ENCODE data around the gene PROB1. TPM values are rescaled to one million over a fixed set of nuclear protein-coding genes. Genes with fewer than 3 reads are reported as not detected.

The PROB1 gene
- total and polyA plus RNA-seq, 2 of the 13 experiments (the other 11 are each of a cell fraction or from before 2014, with no cell fraction given), result 0.69 to 1.1 TPM

DNA sequence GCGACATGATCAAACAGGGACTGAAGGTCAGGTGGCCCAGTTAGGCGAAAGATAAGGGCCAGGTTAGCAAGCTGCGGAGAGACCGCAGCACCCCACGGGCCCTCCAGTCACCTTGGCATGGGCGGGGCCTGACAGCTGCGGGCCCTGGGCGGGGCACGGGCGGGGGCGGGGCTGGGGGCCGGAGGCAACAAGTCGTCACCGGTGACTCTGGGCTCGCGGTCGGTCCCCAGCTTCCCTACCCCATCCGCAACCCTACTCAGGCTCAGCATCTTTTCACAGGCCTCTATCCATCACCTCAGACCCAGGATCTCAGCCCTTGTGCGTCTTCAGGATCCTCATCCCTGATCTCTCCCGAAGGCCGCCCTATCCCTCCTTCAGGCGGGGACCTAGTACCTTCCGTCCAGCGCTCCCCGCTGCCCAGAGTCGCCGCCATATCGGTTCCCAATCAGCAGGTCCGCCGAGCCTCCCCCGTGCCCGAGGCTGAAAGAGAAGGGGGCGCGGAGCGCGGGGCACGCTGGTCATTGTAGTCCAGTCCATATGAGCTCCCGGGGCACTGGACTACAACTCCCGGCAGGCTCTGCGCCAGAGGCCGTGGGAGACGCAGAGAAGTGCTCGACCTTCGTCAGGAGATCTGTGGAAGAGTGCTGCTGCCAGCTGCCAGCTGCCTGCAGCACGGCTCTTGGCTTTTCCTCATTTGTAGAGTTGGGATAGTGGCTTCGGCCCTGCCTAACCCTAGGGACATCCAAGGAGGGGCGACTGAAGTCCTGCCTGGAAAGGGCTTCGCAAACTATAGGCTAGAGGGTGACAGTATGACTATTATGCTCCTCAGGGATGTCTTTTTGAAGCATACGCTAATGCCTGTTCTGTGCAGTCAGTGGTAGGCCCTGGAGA, 44.4 kb upstream of the PROB1 start, which contains the start of gene DNAJC18 (continued):
- TF ChIP-seq ZSCAN20 (CRISPR knock-in tag; IDR thresholded peaks at IDR 0.05; ENCODE audit: borderline replicate concordance), result no peak
- no peak for TF ChIP-seq AGO2 (optimal IDR thresholded peaks at IDR 0.05; ENCODE audit: low read depth, low read length)
- TF ChIP-seq STAG1 (CRISPR knock-in tag; IDR thresholded peaks at IDR 0.05), result no peak
- TF ChIP-seq, protein P1, sequence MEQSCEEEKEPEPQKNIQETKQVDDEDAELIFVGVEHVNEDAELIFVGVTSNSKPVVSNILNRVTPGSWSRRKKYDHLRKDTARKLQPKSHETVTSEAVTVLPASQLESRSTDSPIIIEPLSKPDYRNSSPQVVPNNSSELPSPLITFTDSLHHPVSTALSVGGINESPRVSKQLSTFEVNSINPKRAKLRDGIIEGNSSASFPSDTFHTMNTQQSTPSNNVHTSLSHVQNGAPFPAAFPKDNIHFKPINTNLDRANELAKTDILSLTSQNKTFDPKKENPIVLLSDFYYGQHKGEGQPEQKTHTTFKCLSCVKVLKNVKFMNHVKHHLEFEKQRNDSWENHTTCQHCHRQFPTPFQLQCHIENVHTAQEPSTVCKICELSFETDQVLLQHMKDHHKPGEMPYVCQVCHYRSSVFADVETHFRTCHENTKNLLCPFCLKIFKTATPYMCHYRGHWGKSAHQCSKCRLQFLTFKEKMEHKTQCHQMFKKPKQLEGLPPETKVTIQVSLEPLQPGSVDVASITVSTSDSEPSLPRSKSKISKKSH (CRISPR knock-in tag; IDR thresholded peaks at IDR 0.05; ENCODE audit: borderline replicate concordance), result no peak; the same call in 1 of the 2 replicates
- no peak for TF ChIP-seq KLF12 (CRISPR knock-in tag; IDR thresholded peaks at IDR 0.05; ENCODE audit: borderline replicate concordance)
- TF ChIP-seq, protein P2, sequence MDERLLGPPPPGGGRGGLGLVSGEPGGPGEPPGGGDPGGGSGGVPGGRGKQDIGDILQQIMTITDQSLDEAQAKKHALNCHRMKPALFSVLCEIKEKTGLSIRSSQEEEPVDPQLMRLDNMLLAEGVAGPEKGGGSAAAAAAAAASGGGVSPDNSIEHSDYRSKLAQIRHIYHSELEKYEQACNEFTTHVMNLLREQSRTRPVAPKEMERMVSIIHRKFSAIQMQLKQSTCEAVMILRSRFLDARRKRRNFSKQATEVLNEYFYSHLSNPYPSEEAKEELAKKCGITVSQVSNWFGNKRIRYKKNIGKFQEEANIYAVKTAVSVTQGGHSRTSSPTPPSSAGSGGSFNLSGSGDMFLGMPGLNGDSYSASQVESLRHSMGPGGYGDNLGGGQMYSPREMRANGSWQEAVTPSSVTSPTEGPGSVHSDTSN (CRISPR knock-in tag; IDR thresholded peaks at IDR 0.05), result no peak
- no peak for TF ChIP-seq ZSCAN22 (CRISPR knock-in tag; IDR thresholded peaks at IDR 0.05)
- TF ChIP-seq, protein P3, sequence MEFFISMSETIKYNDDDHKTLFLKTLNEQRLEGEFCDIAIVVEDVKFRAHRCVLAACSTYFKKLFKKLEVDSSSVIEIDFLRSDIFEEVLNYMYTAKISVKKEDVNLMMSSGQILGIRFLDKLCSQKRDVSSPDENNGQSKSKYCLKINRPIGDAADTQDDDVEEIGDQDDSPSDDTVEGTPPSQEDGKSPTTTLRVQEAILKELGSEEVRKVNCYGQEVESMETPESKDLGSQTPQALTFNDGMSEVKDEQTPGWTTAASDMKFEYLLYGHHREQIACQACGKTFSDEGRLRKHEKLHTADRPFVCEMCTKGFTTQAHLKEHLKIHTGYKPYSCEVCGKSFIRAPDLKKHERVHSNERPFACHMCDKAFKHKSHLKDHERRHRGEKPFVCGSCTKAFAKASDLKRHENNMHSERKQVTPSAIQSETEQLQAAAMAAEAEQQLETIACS (CRISPR knock-in tag; IDR thresholded peaks at IDR 0.05), result no peak
- no peak for TF ChIP-seq ZNF703 (CRISPR knock-in tag; IDR thresholded peaks at IDR 0.05; ENCODE audit: borderline replicate concordance)
- no peak; the same call in none of the 2 replicates for TF ChIP-seq BORCS8-MEF2B (CRISPR knock-in tag; IDR thresholded peaks at IDR 0.05)
- peak; percentile 61; the same call in 1 of the 2 replicates for TF ChIP-seq TARDBP (CRISPR knock-in tag; IDR thresholded peaks at IDR 0.05)
- TF ChIP-seq, protein P4, sequence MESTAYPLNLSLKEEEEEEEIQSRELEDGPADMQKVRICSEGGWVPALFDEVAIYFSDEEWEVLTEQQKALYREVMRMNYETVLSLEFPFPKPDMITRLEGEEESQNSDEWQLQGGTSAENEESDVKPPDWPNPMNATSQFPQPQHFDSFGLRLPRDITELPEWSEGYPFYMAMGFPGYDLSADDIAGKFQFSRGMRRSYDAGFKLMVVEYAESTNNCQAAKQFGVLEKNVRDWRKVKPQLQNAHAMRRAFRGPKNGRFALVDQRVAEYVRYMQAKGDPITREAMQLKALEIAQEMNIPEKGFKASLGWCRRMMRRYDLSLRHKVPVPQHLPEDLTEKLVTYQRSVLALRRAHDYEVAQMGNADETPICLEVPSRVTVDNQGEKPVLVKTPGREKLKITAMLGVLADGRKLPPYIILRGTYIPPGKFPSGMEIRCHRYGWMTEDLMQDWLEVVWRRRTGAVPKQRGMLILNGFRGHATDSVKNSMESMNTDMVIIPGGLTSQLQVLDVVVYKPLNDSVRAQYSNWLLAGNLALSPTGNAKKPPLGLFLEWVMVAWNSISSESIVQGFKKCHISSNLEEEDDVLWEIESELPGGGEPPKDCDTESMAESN (CRISPR knock-in tag; conservative IDR thresholded peaks at IDR 0.05), result peak; percentile 69
- TF ChIP-seq SATB2 (CRISPR knock-in tag; IDR thresholded peaks at IDR 0.05), result no peak
- TF ChIP-seq, protein P5, sequence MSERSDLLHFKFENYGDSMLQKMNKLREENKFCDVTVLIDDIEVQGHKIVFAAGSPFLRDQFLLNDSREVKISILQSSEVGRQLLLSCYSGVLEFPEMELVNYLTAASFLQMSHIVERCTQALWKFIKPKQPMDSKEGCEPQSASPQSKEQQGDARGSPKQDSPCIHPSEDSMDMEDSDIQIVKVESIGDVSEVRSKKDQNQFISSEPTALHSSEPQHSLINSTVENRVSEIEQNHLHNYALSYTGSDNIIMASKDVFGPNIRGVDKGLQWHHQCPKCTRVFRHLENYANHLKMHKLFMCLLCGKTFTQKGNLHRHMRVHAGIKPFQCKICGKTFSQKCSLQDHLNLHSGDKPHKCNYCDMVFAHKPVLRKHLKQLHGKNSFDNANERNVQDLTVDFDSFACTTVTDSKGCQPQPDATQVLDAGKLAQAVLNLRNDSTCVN (CRISPR knock-in tag; IDR thresholded peaks at IDR 0.05; ENCODE audit: borderline replicate concordance), result no peak
- TF ChIP-seq ZKSCAN1 (IDR thresholded peaks at IDR 0.05; ENCODE audit: low read length), result no peak
- no peak for TF ChIP-seq ZNF234 (CRISPR knock-in tag; conservative IDR thresholded peaks at IDR 0.05)
- TF ChIP-seq, protein P6, sequence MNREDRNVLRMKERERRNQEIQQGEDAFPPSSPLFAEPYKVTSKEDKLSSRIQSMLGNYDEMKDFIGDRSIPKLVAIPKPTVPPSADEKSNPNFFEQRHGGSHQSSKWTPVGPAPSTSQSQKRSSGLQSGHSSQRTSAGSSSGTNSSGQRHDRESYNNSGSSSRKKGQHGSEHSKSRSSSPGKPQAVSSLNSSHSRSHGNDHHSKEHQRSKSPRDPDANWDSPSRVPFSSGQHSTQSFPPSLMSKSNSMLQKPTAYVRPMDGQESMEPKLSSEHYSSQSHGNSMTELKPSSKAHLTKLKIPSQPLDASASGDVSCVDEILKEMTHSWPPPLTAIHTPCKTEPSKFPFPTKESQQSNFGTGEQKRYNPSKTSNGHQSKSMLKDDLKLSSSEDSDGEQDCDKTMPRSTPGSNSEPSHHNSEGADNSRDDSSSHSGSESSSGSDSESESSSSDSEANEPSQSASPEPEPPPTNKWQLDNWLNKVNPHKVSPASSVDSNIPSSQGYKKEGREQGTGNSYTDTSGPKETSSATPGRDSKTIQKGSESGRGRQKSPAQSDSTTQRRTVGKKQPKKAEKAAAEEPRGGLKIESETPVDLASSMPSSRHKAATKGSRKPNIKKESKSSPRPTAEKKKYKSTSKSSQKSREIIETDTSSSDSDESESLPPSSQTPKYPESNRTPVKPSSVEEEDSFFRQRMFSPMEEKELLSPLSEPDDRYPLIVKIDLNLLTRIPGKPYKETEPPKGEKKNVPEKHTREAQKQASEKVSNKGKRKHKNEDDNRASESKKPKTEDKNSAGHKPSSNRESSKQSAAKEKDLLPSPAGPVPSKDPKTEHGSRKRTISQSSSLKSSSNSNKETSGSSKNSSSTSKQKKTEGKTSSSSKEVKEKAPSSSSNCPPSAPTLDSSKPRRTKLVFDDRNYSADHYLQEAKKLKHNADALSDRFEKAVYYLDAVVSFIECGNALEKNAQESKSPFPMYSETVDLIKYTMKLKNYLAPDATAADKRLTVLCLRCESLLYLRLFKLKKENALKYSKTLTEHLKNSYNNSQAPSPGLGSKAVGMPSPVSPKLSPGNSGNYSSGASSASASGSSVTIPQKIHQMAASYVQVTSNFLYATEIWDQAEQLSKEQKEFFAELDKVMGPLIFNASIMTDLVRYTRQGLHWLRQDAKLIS (CRISPR knock-in tag; IDR thresholded peaks at IDR 0.05), result no peak
- no peak for TF ChIP-seq HHEX (CRISPR knock-in tag; IDR thresholded peaks at IDR 0.05)
